Peyer's patch (tissue), 4 donors: ENCODE results near the gene AMBRA1.

Source experiments
- POLR2A ChIP-seq, 2 donors: fragments of 450-650 bp; IDR thresholded peaks; one replicate each; pipeline ENCODE4 v1.5.1; 2017; ENCODE audit warnings: antibody characterized with exemption in 2 of 2, mild to moderate bottlenecking in 2 of 2, moderate library complexity in 2 of 2
- TF ChIP-seq, protein P1 (sequence below), 6 experiments: fragments of 450-650 bp in 4 of 6; fragments of 200-600 bp in 2 of 6; sonication (generic) in 1 of 6; IDR thresholded peaks; one replicate each; pipeline ENCODE4 v1.5.1; 2017 to 2019; ENCODE audit warnings: antibody characterized with exemption in 6 of 6, mild to moderate bottlenecking in 3 of 6, moderate library complexity in 1 of 6

GRCh38 chr11:46570790-46571398, 22.9 kb downstream of the AMBRA1 start:
- TF ChIP-seq, protein P1, sequence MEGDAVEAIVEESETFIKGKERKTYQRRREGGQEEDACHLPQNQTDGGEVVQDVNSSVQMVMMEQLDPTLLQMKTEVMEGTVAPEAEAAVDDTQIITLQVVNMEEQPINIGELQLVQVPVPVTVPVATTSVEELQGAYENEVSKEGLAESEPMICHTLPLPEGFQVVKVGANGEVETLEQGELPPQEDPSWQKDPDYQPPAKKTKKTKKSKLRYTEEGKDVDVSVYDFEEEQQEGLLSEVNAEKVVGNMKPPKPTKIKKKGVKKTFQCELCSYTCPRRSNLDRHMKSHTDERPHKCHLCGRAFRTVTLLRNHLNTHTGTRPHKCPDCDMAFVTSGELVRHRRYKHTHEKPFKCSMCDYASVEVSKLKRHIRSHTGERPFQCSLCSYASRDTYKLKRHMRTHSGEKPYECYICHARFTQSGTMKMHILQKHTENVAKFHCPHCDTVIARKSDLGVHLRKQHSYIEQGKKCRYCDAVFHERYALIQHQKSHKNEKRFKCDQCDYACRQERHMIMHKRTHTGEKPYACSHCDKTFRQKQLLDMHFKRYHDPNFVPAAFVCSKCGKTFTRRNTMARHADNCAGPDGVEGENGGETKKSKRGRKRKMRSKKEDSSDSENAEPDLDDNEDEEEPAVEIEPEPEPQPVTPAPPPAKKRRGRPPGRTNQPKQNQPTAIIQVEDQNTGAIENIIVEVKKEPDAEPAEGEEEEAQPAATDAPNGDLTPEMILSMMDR (IDR thresholded peaks at IDR 0.05), result no peak
- TF ChIP-seq POLR2A (IDR thresholded peaks at IDR 0.05), result no peak
